ENCODE results near the gene TTC32. TPM values are rescaled to one million over a fixed set of nuclear protein-coding genes. Genes with fewer than 3 reads are reported as not detected.

TTC32 gene
- total and polyA plus RNA-seq, 2 experiments from 2014 or later, result 4.6 to 17.0 TPM

GRCh38 chr2:19850056-19851050 is 51.4 kb downstream of the TTC32 start:
- no peak overlapping the region for H3K27ac Mint-ChIP-seq
- Histone ChIP-seq H4K20me1 (replicated peaks; ENCODE audit: insufficient read depth) (no peaks in the 10 kb centered on the region), H2AFZ (no peak overlapping the region), H3K9me2 (ENCODE audit: insufficient read depth) (peaks cover 19% of the 10 kb centered on the region; the same call in 1 of the 2 replicates), H3K27me3 (ENCODE audit: insufficient read depth) (no peaks in the 10 kb centered on the region), H3K27ac (ENCODE audit: low read depth) (no peak overlapping the region), H3K79me2 (replicated peaks; ENCODE audit: insufficient read depth) (no peaks in the 10 kb centered on the region), H3K4me1 (ENCODE audit: insufficient read depth) (no peaks in the 10 kb centered on the region), H3K4me3 (no peak overlapping the region), H3K36me3 (ENCODE audit: insufficient read depth) (no peaks in the 10 kb centered on the region), H3K4me2 (no peak overlapping the region), H3F3A (replicated peaks; ENCODE audit: low read depth) (no peaks in the 10 kb centered on the region)
- H3K9me3 Mint-ChIP-seq, result peaks cover 7% of the 10 kb centered on the region; the same call in 1 of the 3 replicates
- TF ChIP-seq NANOG (IDR thresholded peaks at IDR 0.05; ENCODE audit: borderline replicate concordance), result no peak
- TF ChIP-seq POLR2AphosphoS5 (IDR thresholded peaks at IDR 0.05; ENCODE audit: low read depth), result no peak
- TF ChIP-seq ZNF114 (CRISPR knock-in tag; IDR thresholded peaks at IDR 0.05), result no peak
- no peak for TF ChIP-seq REST (IDR thresholded peaks at IDR 0.05; ENCODE audit: unreplicated experiment)
- no peak for TF ChIP-seq ZNF462 (CRISPR knock-in tag; IDR thresholded peaks at IDR 0.05)
- TF ChIP-seq ETS1 (IDR thresholded peaks at IDR 0.05), result no peak
- no peak for TF ChIP-seq CREB1 (CRISPR knock-in tag; IDR thresholded peaks at IDR 0.05; ENCODE audit: low read depth)
- H3K4me3 Mint-ChIP-seq, result no peak overlapping the region
- H3K36me3 Mint-ChIP-seq (ENCODE audit: low read depth), result no peaks in the 10 kb centered on the region
- ATAC-seq, result no peak
- DNase-seq (ENCODE audit: low spot score), result no peak
- H3K27me3 Mint-ChIP-seq (ENCODE audit: insufficient read depth, low read depth, poor library complexity), result no peaks in the 10 kb centered on the region
- no peaks in the 10 kb centered on the region for H3K4me1 Mint-ChIP-seq
